Measurements from ENCODE around the gene INTS6L.

GRCh38 chrX:135513130-135513515 is 7.3 kb upstream of the INTS6L start:
- TF ChIP-seq CTCF (conservative IDR thresholded peaks at IDR 0.05; ENCODE audit: low read length): no peak
- no peak for TF ChIP-seq EZH2phosphoT487 (IDR thresholded peaks at IDR 0.05; ENCODE audit: borderline replicate concordance)
